H4 (cell line): ENCODE measurements around the gene IMMT. TPM values are rescaled to one million over a fixed set of nuclear protein-coding genes. Genes with fewer than 3 reads are reported as not detected.

ENCODE experiments used
- DNase-seq: peaks from one replicate; pipeline ENCODE4 v3.0.0-alpha.2; 2015; ENCODE audit warnings: low spot score
- total RNA-seq: library from RNA; depleted of rRNA; stranded (reverse); fragments of >200 nt; shearing (Covaris generic); gene quantifications from 2 replicates; pipeline ENCODE4 v1.2.3, GENCODE V29; 2014

Gene IMMT
- total RNA-seq, 1 experiment from 2014 or later = 77.3 TPM

- DNase-seq = no peak
Observed at GRCh38 chr2:86143307-86143706, 52.0 kb downstream of the IMMT start.

DNA sequence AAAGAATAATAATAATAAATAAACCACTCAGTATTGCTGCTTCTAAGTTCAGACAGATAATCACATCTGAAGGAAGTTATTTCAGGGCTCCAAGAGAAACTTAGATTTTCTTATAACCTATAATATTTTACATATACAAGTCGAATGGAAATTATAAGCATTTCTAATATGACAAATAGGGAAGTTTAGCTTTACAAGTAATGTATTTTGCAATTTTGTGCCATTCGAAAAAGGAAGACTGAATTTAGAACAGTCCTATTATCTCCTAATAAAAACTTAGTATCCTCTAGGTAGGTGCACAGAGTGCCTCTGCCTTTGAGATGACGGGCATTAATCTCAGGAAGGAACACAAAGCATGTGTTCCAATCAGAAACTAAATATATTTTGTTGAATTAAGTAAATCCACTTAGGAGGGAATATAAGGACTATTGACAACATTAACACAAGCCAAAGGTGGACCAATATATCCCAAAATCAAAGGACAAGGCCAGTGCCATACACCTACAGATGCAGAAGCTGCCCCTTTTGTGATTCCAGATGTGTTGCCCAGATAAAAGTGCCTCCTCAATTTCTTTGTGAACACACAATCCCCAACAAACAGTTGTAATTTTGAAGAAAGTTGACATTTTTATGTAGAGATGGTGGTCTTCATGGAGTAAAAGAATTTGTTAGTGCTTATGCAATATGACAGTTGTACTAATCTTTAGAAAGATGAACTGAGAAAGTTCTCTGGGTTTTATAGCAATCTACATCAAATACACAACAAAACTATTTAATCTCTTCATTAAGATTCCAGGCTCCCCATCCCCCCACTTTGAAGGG, 52.6 kb downstream of the IMMT start:
- no peak for DNase-seq

GRCh38 chr2:86140969-86141392, 54.3 kb downstream of the IMMT start:
- no peak for DNase-seq

- no peak for DNase-seq
Observed at GRCh38 chr2:86139981-86140380, 55.3 kb downstream of the IMMT start.

GRCh38 chr2:86138736-86139625, 56.3 kb downstream of the IMMT start:
- no peak for DNase-seq

- DNase-seq = no peak
Observed at GRCh38 chr2:86136141-86136540, 59.1 kb downstream of the IMMT start.

DNA sequence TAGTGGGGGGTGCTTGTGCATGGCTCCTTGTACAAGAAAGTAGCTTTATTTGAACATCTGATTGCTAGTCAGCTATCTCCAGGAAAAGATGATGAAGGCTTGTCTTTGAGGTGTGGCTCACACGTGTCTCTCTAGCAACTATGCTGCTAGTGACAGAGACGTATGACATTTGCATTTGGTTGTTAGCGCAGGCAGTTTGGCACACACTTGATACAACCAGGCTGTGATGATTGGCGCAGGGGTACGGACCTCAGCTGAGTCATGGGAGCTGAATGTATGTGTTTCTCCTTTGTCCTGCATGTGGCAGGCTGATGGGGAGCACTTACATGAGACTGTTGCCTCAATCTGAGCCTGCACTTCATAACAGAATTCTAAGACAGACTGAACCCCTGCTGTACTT, 59.6 kb downstream of the IMMT start:
- DNase-seq = no peak

- no peak for DNase-seq
Observed at GRCh38 chr2:86134709-86135108, 60.6 kb downstream of the IMMT start.

DNA sequence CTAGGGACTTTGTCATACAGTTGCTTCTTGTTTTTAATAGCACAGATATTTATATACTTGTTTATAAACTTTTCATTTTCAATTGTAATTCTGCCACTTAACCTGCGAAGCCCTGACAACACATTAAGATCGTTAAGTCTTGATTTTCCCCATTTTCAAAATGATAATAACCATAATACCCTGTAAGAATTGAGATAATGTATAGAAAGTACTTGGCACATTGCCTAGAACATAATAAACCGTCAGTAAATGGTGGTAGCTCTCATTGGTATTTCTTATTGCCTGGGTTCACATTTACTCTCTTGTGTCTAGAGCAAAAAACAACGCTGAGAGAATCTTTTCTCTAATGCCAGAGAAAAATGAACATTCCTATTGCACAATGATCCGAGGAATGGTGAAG, 70.6 kb downstream of the IMMT start:
- DNase-seq = no peak

- DNase-seq = no peak
Observed at GRCh38 chr2:86123328-86123925, 71.8 kb downstream of the IMMT start.

DNA sequence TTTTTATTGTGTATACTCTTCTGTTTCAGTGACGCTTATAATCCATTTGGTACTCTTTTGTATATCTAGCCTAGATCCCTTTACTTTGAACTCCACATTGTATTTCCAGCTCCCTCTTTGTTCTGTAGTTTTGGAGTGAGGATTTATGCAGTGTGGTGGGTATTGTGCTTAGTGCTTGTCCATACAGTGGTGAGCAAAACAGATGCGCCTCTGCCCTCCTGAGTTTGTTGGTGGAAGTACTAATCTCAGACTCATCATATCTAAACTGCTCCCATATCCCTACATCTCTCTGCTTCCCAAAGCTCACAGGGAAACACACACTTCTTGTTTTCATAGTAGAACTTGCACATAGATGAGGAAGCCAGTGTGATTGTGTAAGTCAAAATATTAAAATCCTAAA, 77.1 kb downstream of the IMMT start:
- no peak for DNase-seq

GRCh38 chr2:86107031-86107430, 88.2 kb downstream of the IMMT start:
- DNase-seq = no peak

DNA sequence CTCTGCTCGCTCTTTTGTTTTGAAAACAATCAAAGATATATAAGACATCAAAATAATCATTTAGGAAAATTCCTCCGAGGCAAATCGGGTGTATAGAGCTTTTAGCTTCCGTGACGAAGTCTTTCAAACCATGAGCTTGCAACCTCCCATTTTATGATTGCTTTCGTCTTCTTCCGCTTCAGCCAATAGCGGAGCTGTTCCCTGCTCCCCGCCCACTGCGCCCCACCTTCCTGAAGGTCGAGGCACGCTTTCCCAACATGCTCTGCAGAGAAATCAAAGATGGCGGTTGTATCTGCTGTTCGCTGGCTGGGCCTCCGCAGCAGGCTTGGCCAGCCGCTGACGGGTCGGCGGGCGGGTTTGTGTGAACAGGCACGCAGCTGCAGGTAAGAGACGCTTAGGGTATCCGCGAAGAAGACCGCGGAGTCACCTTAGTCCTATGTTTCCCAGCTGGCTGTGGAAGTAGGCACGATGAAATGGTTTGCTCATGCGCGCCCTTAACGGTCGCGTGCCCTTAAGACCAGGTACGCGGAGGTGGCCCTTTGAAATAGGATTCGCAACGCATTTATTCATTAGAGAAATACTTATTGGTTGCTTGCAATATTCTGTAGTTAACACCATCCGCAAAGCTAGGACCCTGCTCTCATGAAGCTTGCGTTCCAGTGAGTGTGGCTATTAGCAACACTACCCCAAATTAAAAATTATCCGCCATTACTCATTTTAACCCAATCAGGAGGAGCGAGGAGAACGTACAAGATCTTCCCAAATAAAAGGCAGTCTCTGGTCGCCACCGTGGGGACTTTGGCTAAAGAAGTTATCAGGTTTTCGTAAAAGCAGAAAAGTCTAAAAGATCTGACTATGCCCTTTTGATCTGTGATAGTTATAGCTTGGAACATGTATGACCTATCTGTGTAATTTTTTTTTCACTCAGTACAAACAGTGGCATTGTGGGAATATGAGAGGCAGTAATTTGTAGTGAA, 89.0 kb downstream of the IMMT start, which contains the start of gene PTCD3:
Gene PTCD3, plus strand, starts transcription at position 267 of the 977 bp plus-strand sequence. Its CDS starts 13 bp downstream, at position 280.
- DNase-seq = peak; percentile 96

GRCh38 chr2:86105252-86105968, 89.9 kb downstream of the IMMT start, which contains the start of gene POLR1A:
Gene POLR1A (minus strand): TSS chr2:86105886. CDS start chr2:86105776, 110 bp downstream.
- DNase-seq = peak; percentile 90

- DNase-seq = no peak
Observed at GRCh38 chr2:86102157-86102556, 93.1 kb downstream of the IMMT start.

DNA sequence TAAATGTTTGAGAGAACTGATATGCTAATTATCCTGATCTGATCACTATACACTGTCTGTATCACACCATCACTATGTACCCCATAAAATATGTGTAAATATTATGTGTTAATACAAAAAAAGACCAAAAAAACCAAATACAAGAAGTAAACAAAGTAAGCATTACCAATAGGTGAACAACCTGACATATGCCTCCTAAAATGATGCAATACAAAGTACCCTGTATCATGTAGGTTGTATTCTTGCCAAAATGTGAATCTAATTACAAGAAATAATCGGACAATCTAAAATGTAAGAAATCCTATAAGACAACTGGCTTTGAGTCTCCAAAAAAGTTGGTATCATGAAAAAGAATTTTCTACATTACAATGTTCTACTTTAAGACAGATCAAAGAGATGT, 97.3 kb downstream of the IMMT start:
- DNase-seq = no peak

GRCh38 chr2:86097114-86097896, 98.0 kb downstream of the IMMT start:
- no peak for DNase-seq

DNA sequence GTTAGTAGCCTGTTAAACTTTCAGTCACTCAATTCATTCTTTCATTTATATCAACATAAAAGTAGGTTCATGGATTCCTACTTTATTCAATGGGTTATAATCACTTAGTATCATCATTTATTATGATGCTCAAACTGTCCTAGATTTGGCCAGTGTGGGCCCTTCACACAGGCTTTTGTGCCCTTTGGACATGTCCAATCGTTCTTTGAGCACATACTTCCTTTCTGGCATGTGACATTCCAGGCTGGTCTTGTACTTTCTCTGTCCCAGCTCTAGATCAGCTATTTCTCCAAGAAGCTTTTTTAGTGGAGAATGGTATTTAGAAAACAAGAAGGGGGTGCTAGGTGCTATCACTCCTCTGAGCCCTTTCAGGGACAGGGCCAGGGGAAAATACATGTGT, 101.0 kb downstream of the IMMT start:
- no peak for DNase-seq
